Measurements from ENCODE around the gene SLC38A1. TPM values are rescaled to one million over a fixed set of nuclear protein-coding genes. Genes with fewer than 3 reads are reported as not detected.

Gene SLC38A1
- total and polyA plus RNA-seq, 11 donors = 41.5 to 250 (median 157) TPM

GRCh38 chr12:46219877-46220655, 48.8 kb downstream of the SLC38A1 start:
- WGBS, 4 donors = 55 to 81% (median 63%) methylated on average over 10 of the region's 10 CpGs
- Histone ChIP-seq H3K27me3 (no peaks in the 10 kb centered on the region), H3K9me3 (no peaks in the 10 kb centered on the region), H3K27ac (peak overlapping the region in 7 of 12 donors; percentile 4 to 77 (median 37)), H3K4me3 (no peak overlapping the region), H3K36me3 (no peaks in the 10 kb centered on the region), H3K4me1 (peaks cover 0 to 94% (median 26%) of the 10 kb centered on the region in 12 donors)
- DNase-seq (no peak), ATAC-seq (peak in 2 of 4 donors; percentile 16 to 48)
- TF ChIP-seq CTCF (IDR thresholded peaks at IDR 0.05) = no peak
- TF ChIP-seq POLR2A (IDR thresholded peaks at IDR 0.05) = no peak
- intact Hi-C loops (cut with DNase I) = loop anchor here in 1 of 10 donors (10.0 kb wide), 1 partner anchor 45 kb away; the partner anchor contains the start of gene SLC38A1

GRCh38 chr12:46219132-46219876, 49.5 kb downstream of the SLC38A1 start:
- 88 to 97% (median 93%) methylated on average over 2 of the region's 2 CpGs for WGBS, 4 donors
- DNase-seq = no peak
- peak in 1 of 4 donors; percentile 19 for ATAC-seq
- H3K4me1 ChIP-seq = peaks cover 0 to 98% (median 27%) of the 10 kb centered on the region in 12 donors
- no peak overlapping the region for H3K4me3 ChIP-seq
- no peak for TF ChIP-seq POLR2A (IDR thresholded peaks at IDR 0.05)
- TF ChIP-seq CTCF (IDR thresholded peaks at IDR 0.05) = no peak
- no peaks in the 10 kb centered on the region for H3K27me3 ChIP-seq
- H3K9me3 ChIP-seq = no peaks in the 10 kb centered on the region
- peak overlapping the region in 6 of 12 donors; percentile 1 to 77 (median 32) for H3K27ac ChIP-seq
- H3K36me3 ChIP-seq = no peaks in the 10 kb centered on the region
- intact Hi-C loops (cut with DNase I) = loop anchor here in 1 of 10 donors (10.0 kb wide), 1 partner anchor 45 kb away; the partner anchor contains the start of gene SLC38A1

- Histone ChIP-seq H3K4me3 (no peak overlapping the region), H3K36me3 (no peaks in the 10 kb centered on the region), H3K4me1 (peaks cover 0 to 90% (median 24%) of the 10 kb centered on the region in 12 donors), H3K9me3 (no peaks in the 10 kb centered on the region), H3K27ac (peak overlapping the region in 2 of 12 donors; percentile 27 to 77), H3K27me3 (no peaks in the 10 kb centered on the region)
- no peak for DNase-seq
- TF ChIP-seq CTCF (IDR thresholded peaks at IDR 0.05) = no peak
- no peak for TF ChIP-seq POLR2A (IDR thresholded peaks at IDR 0.05)
- WGBS, 4 donors = 85 to 89% (median 86%) methylated on average over 10 of the region's 10 CpGs
- intact Hi-C loops (cut with DNase I) = loop anchor here in 1 of 10 donors (10.0 kb wide), 1 partner anchor 46 kb away; the partner anchor contains the start of gene SLC38A1
- ATAC-seq = no peak
These were observed 50.3 kb downstream of the SLC38A1 start for GRCh38 chr12:46218322-46219095.
